ENCODE measurements around the gene IL13. TPM values are rescaled to one million over a fixed set of nuclear protein-coding genes. Genes with fewer than 3 reads are reported as not detected.

Gene IL13
- total RNA-seq, 1 experiment from 2014 or later: not detected

DNA sequence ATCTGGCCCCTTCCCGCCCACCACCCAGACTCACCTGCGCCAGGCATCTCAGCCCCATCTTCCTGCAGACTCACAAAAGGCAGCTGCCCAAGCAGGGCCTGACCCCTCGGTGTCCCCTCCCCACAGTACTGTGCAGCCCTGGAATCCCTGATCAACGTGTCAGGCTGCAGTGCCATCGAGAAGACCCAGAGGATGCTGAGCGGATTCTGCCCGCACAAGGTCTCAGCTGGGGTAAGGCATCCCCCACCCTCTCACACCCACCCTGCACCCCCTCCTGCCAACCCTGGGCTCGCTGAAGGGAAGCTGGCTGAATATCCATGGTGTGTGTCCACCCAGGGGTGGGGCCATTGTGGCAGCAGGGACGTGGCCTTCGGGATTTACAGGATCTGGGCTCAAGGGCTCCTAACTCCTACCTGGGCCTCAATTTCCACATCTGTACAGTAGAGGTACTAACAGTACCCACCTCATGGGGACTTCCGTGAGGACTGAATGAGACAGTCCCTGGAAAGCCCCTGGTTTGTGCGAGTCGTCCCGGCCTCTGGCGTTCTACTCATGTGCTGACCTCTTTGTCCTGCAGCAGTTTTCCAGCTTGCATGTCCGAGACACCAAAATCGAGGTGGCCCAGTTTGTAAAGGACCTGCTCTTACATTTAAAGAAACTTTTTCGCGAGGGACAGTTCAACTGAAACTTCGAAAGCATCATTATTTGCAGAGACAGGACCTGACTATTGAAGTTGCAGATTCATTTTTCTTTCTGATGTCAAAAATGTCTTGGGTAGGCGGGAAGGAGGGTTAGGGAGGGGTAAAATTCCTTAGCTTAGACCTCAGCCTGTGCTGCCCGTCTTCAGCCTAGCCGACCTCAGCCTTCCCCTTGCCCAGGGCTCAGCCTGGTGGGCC is 1.9 kb downstream of the IL13 start:
- no peak overlapping the region for H3K18ac ChIP-seq (ENCODE audit: insufficient read length, low read depth, low read length)
- WGBS (ENCODE audit: extremely low coverage, insufficient read length, low lambda C conversion rate): no CpG with 5 or more reads among the region's 23 CpGs
- DNase-seq: no peak
- no peak overlapping the region for H4K91ac ChIP-seq (ENCODE audit: insufficient read length, low read depth, low read length)
- H2BK5ac ChIP-seq (ENCODE audit: insufficient read length, low read length): no peak overlapping the region
- no peak overlapping the region for H3K56ac ChIP-seq (ENCODE audit: insufficient read length, low read depth, low read length)
- H3K4me2 ChIP-seq (ENCODE audit: insufficient read depth, insufficient read length, low read length): no peak overlapping the region
- H3K23me2 ChIP-seq (ENCODE audit: insufficient read length, low read depth, low read length, poor library complexity, severe bottlenecking): no peaks in the 10 kb centered on the region
- no peak overlapping the region for H4K8ac ChIP-seq (replicated peaks; ENCODE audit: insufficient read length, low read depth, low read length)
- H3K27ac ChIP-seq (ENCODE audit: insufficient read length, low read depth, low read length): no peak overlapping the region
- H2AK5ac ChIP-seq (ENCODE audit: insufficient read length, low read length): no peak overlapping the region
- H4K5ac ChIP-seq (ENCODE audit: insufficient read length, low read depth, low read length): no peak overlapping the region
- no peaks in the 10 kb centered on the region for H3K79me1 ChIP-seq (ENCODE audit: insufficient read depth, low read depth, low read length, poor library complexity, severe bottlenecking)
- H3K79me2 ChIP-seq (ENCODE audit: insufficient read depth, low read length): no peaks in the 10 kb centered on the region
- no peak overlapping the region for H3K27ac Mint-ChIP-seq
- H3K4ac ChIP-seq (ENCODE audit: low read depth, low read length): no peak overlapping the region
- H2AFZ ChIP-seq (ENCODE audit: low read length): no peak overlapping the region
- H3K9me3 Mint-ChIP-seq: peaks cover 0 to 6% of the 10 kb centered on the region in 2 experiments; a peak in 3 of 5 replicates
- no peak overlapping the region for H2BK120ac ChIP-seq (ENCODE audit: low read depth, low read length, poor library complexity, severe bottlenecking)
- H3K36me3 Mint-ChIP-seq (ENCODE audit: insufficient read depth in 1 of 3, low read depth in 3 of 3): no peaks in the 10 kb centered on the region
- H3K4me1 Mint-ChIP-seq: peaks cover 9 to 23% of the 10 kb centered on the region in 2 experiments
- no peaks in the 10 kb centered on the region for H3K9me3 ChIP-seq (ENCODE audit: control insufficient read depth, low read depth, low read length)
- no peak overlapping the region for H2BK20ac ChIP-seq (ENCODE audit: low read depth, low read length, poor library complexity, severe bottlenecking)
- TF ChIP-seq, protein P1, sequence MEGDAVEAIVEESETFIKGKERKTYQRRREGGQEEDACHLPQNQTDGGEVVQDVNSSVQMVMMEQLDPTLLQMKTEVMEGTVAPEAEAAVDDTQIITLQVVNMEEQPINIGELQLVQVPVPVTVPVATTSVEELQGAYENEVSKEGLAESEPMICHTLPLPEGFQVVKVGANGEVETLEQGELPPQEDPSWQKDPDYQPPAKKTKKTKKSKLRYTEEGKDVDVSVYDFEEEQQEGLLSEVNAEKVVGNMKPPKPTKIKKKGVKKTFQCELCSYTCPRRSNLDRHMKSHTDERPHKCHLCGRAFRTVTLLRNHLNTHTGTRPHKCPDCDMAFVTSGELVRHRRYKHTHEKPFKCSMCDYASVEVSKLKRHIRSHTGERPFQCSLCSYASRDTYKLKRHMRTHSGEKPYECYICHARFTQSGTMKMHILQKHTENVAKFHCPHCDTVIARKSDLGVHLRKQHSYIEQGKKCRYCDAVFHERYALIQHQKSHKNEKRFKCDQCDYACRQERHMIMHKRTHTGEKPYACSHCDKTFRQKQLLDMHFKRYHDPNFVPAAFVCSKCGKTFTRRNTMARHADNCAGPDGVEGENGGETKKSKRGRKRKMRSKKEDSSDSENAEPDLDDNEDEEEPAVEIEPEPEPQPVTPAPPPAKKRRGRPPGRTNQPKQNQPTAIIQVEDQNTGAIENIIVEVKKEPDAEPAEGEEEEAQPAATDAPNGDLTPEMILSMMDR (conservative IDR thresholded peaks at IDR 0.05): no peak
- no peak overlapping the region for H2BK12ac ChIP-seq (ENCODE audit: insufficient read length, low read depth, low read length)
- H3K27me3 ChIP-seq (ENCODE audit: insufficient read depth, low read length): peaks cover 6% of the 10 kb centered on the region; the same call in 1 of the 2 replicates
- H3K27me3 Mint-ChIP-seq (ENCODE audit: low read depth): peaks cover 38% of the 10 kb centered on the region
- H3T11ph ChIP-seq (ENCODE audit: low read length): no peak overlapping the region
- H2BK15ac ChIP-seq (ENCODE audit: low read depth, low read length): peak overlapping the region; percentile 60; the same call in 1 of the 2 replicates
- no peaks in the 10 kb centered on the region for H4K20me1 ChIP-seq (ENCODE audit: control insufficient read depth, insufficient read depth, insufficient read length)
- no peak overlapping the region for H3K9ac ChIP-seq (ENCODE audit: extremely low read depth, insufficient read length, low read length)
- no peak overlapping the region for H3K23ac ChIP-seq (ENCODE audit: insufficient read length, low read depth, low read length)
- no peak overlapping the region for H3K14ac ChIP-seq (ENCODE audit: insufficient read depth, low read length)
- no peak overlapping the region for H3K4me3 Mint-ChIP-seq
- no peaks in the 10 kb centered on the region for H3K4me1 ChIP-seq (ENCODE audit: insufficient read depth, low read length)

Measured in H9 (cell line).